Measurements from ENCODE around the gene RUNX3.

Gene RUNX3

GRCh38 chr1:24859063-24860010 lies 70.7 kb downstream of the RUNX3 start:
- no peak for TF ChIP-seq CTCF (IDR thresholded peaks at IDR 0.05; ENCODE audit: extremely low read depth, missing control alignments)
- DNase-seq (ENCODE audit: low spot score): no peak

DNA sequence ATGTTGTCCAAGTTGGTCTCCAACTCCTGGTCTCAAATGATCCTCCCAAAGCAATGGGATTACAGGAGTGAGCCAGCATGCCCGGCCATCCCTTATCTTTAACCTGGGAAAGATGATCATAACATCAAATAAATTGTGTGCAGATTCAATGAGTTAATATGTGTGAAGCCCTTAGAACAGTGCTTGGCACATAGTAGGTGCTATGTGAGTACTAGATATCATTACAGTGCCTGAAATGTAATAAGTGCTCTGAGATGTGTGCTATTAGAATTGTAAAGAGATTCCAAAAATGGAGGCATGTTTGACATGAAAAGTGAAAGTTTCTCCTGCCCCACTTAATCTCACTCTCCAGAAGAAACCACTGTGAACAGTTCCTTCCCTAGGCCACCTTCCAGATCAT lies 71.8 kb downstream of the RUNX3 start:
- TF ChIP-seq CTCF (IDR thresholded peaks at IDR 0.05; ENCODE audit: extremely low read depth, missing control alignments): no peak
- no peak for DNase-seq (ENCODE audit: low spot score)

DNA sequence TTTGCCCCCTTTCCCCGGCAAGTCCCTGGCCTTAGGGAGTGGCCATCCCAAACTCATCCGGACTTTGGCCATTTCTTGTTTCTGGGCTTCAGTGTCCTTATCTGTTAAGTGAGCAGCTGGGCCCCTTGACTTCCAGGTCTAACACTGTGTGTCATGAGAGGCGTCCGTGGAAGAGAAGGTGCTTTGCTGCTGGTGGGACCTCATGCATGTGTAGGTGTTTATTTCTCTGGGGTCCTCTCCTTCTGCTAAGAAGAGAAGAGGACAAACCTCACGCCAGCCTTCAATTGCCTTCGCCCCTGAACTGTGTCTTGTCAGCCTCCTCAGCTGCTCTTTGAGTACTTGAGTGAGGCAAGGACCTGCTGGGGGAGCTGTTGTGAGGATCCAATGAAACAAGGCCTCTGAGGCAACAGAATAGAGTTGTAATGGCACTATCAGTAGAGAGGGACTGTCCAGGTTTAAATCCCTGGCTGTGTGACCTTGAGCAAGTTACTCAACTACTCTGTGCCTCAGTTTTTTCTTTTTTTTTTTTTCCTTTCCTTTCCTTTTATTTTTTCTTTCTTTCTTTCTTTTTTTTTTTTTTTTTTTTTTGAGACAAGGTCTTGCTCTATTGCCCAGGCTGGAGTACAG lies 72.5 kb downstream of the RUNX3 start:
- no peak for TF ChIP-seq CTCF (IDR thresholded peaks at IDR 0.05; ENCODE audit: extremely low read depth, missing control alignments)
- DNase-seq (ENCODE audit: low spot score): no peak

DNA sequence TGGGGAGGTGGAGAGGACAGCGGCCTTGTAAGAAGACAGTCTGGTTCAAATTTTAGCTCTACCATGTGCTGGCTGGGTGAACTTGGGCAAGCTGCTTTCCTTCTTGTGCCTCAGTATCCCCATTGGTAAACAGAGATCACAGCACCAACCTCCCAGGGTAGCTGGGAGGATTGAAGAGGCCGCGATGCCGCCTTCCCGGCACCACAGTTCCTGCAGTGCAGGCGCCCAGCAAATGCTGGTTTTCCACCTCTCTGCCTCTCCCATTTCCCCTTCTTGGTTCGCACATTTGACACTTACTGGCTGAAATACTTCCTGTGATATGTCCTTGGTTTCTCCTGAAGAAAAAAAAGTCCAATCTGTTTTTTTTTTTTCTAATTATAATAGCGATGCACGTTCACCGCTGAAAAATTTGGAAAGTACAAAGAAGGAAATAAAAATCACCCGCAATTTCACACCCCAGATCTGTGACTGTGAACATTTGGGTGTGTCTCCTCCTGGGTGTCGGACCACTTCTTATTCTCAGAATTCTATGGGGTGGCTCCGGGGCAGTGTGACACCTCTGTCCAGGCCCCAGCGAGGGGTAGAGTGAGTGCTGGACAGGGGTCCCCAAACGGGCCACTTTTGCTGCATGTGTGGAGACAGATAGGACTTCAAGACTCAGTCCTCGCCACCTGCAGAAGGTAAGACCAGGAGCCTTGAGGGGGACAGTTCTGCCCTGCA lies 73.1 kb downstream of the RUNX3 start:
- no peak for DNase-seq (ENCODE audit: low spot score)
- no peak for TF ChIP-seq CTCF (IDR thresholded peaks at IDR 0.05; ENCODE audit: extremely low read depth, missing control alignments)

DNA sequence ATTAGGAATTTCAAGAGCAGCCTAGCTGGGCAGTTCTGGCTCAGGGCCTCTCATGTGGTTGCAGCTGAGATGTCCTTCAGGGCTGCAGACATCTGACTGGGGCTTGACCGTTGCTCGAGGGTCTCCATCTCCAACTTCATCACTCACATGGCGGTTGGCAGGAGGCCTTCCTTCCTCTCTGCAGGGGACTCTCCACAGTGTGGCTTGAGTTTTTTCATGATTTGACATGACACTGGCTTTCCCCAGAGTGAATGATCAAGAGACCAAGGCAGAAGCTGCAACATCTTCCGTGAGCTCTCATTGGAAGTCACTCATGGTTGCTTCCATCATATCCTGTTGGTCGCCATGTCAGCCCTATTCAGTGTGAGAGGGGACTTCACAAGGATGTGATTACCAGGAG lies 74.6 kb downstream of the RUNX3 start:
- TF ChIP-seq CTCF (IDR thresholded peaks at IDR 0.05; ENCODE audit: extremely low read depth, missing control alignments): no peak
- DNase-seq (ENCODE audit: low spot score): no peak

DNA sequence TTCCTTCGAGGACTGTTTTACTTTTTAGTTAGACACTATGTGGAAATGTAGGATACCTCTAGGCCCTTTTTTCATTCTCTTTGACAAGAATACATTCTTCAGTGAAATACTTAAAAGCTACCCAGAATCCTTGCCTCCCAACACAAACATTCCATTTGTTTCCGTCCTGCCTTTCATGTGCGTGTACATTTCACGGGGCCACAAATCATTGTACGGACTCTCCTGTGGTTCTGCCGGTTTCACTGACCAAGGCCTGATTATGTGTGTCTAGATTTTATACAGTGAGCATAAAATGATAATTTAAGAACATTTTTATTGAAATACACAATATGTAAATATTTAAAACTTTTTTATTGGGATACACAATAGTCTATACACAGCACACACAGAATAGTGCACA lies 76.4 kb downstream of the RUNX3 start:
- no peak for DNase-seq (ENCODE audit: low spot score)
- TF ChIP-seq CTCF (IDR thresholded peaks at IDR 0.05; ENCODE audit: extremely low read depth, missing control alignments): no peak
